Colonic mucosa (tissue), 4 donors: ENCODE results near the gene LYZL6. TPM values are rescaled to one million over a fixed set of nuclear protein-coding genes. Genes with fewer than 3 reads are reported as not detected.

Experiments used
- DNase-seq: peaks from one replicate; pipeline ENCODE4 v3.0.0-alpha.2; 2020
- H3K27ac ChIP-seq: fragments of 200-600 bp; one replicate; pipeline ENCODE4 v1.8.0; 2021
- H3K27me3 ChIP-seq: fragments of 200-600 bp; one replicate; pipeline ENCODE4 v1.8.0; 2021
- H3K36me3 ChIP-seq: fragments of 200-600 bp; one replicate; pipeline ENCODE4 v1.8.0; 2021
- H3K4me1 ChIP-seq: fragments of 200-600 bp; one replicate; pipeline ENCODE4 v1.8.0; 2021; ENCODE audit warnings: mild to moderate bottlenecking
- H3K4me3 ChIP-seq: fragments of 200-600 bp; one replicate; pipeline ENCODE4 v1.8.0; 2021
- H3K9ac ChIP-seq, 2 donors: one replicate each; pipeline ENCODE4 v1.7.0; 2013; ENCODE audit warnings: control low read depth in 2 of 2, low read depth in 2 of 2, low read length in 2 of 2
- H3K9me3 ChIP-seq: fragments of 200-600 bp; one replicate; pipeline ENCODE4 v1.8.0; 2021
- CTCF ChIP-seq: fragments of 200-600 bp; IDR thresholded peaks from one replicate; pipeline ENCODE4 v1.8.0; 2022; ENCODE audit warnings: antibody characterized with exemption, mild to moderate bottlenecking
- intact Hi-C: fragments of 100-400 bp; cut with DNase I; formaldehyde crosslinking; loops from one replicate; pipeline ENCODE4 v1.14.1; 2022
- total RNA-seq, 2 donors: library from RNA; stranded (reverse); fragmentation: NEBNext Ultra II Directional in 1 of 2; extraction: Animal tissue kit (Norgen Biotek cat#: 25700) in 1 of 2; gene quantifications; one replicate each; pipeline ENCODE4 v1.2.1, GENCODE V29; 2021
- donor health status: healthy.
- donor health status: DM: no; HTN: no; CAD: no.
- donor health status: DM: no; HTN: no; CAD: no.

The LYZL6 gene
- total RNA-seq, 2 donors from 2014 or later = not detected

GRCh38 chr17:35982409-35983191 lies 39.1 kb upstream of the LYZL6 start:
- Histone ChIP-seq H3K4me1 (no peaks in the 10 kb centered on the region), H3K9ac (no peak overlapping the region), H3K4me3 (no peak overlapping the region), H3K36me3 (no peaks in the 10 kb centered on the region), H3K27me3 (no peaks in the 10 kb centered on the region), H3K9me3 (no peaks in the 10 kb centered on the region), H3K27ac (no peak overlapping the region)
- TF ChIP-seq CTCF = no peak
- DNase-seq = no peak
- intact Hi-C loops = no loop called here

- Histone ChIP-seq H3K4me1 (no peaks in the 10 kb centered on the region), H3K27ac (no peak overlapping the region)
These were observed 38.4 kb upstream of the LYZL6 start for GRCh38 chr17:35981908-35982330.

GRCh38 chr17:35981246-35981645 lies 37.7 kb upstream of the LYZL6 start, which contains the start of gene CCL16:
Gene CCL16 (minus strand): TSS chr17:35981497. CDS start chr17:35981420, 77 bp downstream.
- no peak for TF ChIP-seq CTCF
- Histone ChIP-seq H3K4me3 (no peak within 1 kb of the TSS), H3K9ac (no peak within 1 kb of the TSS)

More at GRCh38 chr17:35981908-35982330, 38.4 kb upstream of the LYZL6 start:
- Histone ChIP-seq H3K9me3 (no peaks in the 10 kb centered on the region), H3K27me3 (no peaks in the 10 kb centered on the region), H3K4me3 (no peak overlapping the region), H3K9ac (no peak overlapping the region), H3K36me3 (no peaks in the 10 kb centered on the region)
- DNase-seq = no peak
- TF ChIP-seq CTCF = no peak
- intact Hi-C loops = no loop called here

GRCh38 chr17:35978346-35978745 lies 34.8 kb upstream of the LYZL6 start:
- TF ChIP-seq CTCF = no peak
- H3K9ac ChIP-seq = no peak overlapping the region
- no peaks in the 10 kb centered on the region for H3K4me1 ChIP-seq
- H3K27ac ChIP-seq = no peak overlapping the region
- no peak for DNase-seq
- H3K4me3 ChIP-seq = no peak overlapping the region
- no peaks in the 10 kb centered on the region for H3K27me3 ChIP-seq
- intact Hi-C loops = loop anchor here (5.0 to 10.0 kb wide), 2 partner anchors 94 to 506 kb away; partner anchors contain the start of gene ZNHIT3
- H3K36me3 ChIP-seq = no peaks in the 10 kb centered on the region
- H3K9me3 ChIP-seq = no peaks in the 10 kb centered on the region

More at GRCh38 chr17:35981246-35981645, 37.7 kb upstream of the LYZL6 start, which contains the start of gene CCL16:
- Histone ChIP-seq H3K27me3 (no peaks in the 10 kb centered on the region), H3K9me3 (no peaks in the 10 kb centered on the region), H3K4me1 (no peaks in the 10 kb centered on the region), H3K27ac (no peak within 1 kb of the TSS), H3K36me3 (no peaks in the 10 kb centered on the region)
- intact Hi-C loops = no loop called here
- DNase-seq = no peak

GRCh38 chr17:35977509-35977908 lies 34.0 kb upstream of the LYZL6 start:
- no peak overlapping the region for H3K9ac ChIP-seq
- no peak overlapping the region for H3K4me3 ChIP-seq
- intact Hi-C loops = loop anchor here (5.0 to 10.0 kb wide), 2 partner anchors 95 to 507 kb away; partner anchors contain the start of gene ZNHIT3
- DNase-seq = no peak
- no peaks in the 10 kb centered on the region for H3K4me1 ChIP-seq
- no peak overlapping the region for H3K27ac ChIP-seq
- H3K27me3 ChIP-seq = no peaks in the 10 kb centered on the region
- H3K36me3 ChIP-seq = no peaks in the 10 kb centered on the region
- TF ChIP-seq CTCF = no peak
- H3K9me3 ChIP-seq = no peaks in the 10 kb centered on the region
